IgD-negative memory B cell (primary cell): Measurements from ENCODE around the gene CRELD2. TPM values are rescaled to one million over a fixed set of nuclear protein-coding genes. Genes with fewer than 3 reads are reported as not detected.
"Not testable (repeated sequence)": the region's sequence is repeated elsewhere in the genome, so short reads cannot be mapped to it uniquely, and the experiment has no call there.

ENCODE experiments used
- H3K27ac Mint-ChIP-seq, 3 donors: one replicate each; pipeline ENCODE4 v1.8.0; 2020 to 2022; ENCODE audit warnings: mild to moderate bottlenecking in 3 of 3, mixed read lengths in 3 of 3, moderate library complexity in 1 of 3
- H3K27me3 Mint-ChIP-seq: one replicate; pipeline ENCODE4 v1.8.0; 2021; ENCODE audit warnings: mixed read lengths
- H3K36me3 Mint-ChIP-seq: one replicate; pipeline ENCODE4 v1.8.0; 2020; ENCODE audit warnings: mild to moderate bottlenecking, mixed read lengths
- H3K4me1 Mint-ChIP-seq, 3 donors: one replicate each; pipeline ENCODE4 v1.8.0; 2020 to 2022; ENCODE audit warnings: mixed read lengths in 3 of 3, mild to moderate bottlenecking in 1 of 3
- H3K4me3 Mint-ChIP-seq, 4 donors: one replicate each; pipeline ENCODE4 v1.8.0; 2020 to 2022; ENCODE audit warnings: mild to moderate bottlenecking in 4 of 4, mixed read lengths in 4 of 4, moderate library complexity in 3 of 4
- H3K9me3 Mint-ChIP-seq, 3 donors: one replicate each; pipeline ENCODE4 v1.8.0; 2020 to 2021; ENCODE audit warnings: mixed read lengths in 3 of 3, mild to moderate bottlenecking in 1 of 3
- polyA plus RNA-seq: library from polyadenylated mRNA; unstranded; fragments of 300-500 nt; fragmentation: Illumina TruSeq; gene quantifications from one replicate; pipeline ENCODE4 v1.2.3, GENCODE V29; 2021

CRELD2 gene
- polyA plus RNA-seq, 1 donor from 2014 or later, result 29.7 TPM

- H3K4me1 Mint-ChIP-seq, result peaks cover 0 to 9% (median 5%) of the 10 kb centered on the region in 3 donors
- H3K36me3 Mint-ChIP-seq, result no peaks in the 10 kb centered on the region
- H3K9me3 Mint-ChIP-seq, result no peaks in the 10 kb centered on the region
- peak overlapping the region in 1 of 4 donors; percentile 71 for H3K4me3 Mint-ChIP-seq
- H3K27me3 Mint-ChIP-seq, result no peaks in the 10 kb centered on the region
- H3K27ac Mint-ChIP-seq, result peak overlapping the region in 2 of 3 donors; percentile 91 to 95
These were observed 19.5 kb downstream of the CRELD2 start for GRCh38 chr22:49937758-49938564.

GRCh38 chr22:49938565-49939136 is 20.2 kb downstream of the CRELD2 start:
- Mint-ChIP-seq H3K36me3 (no peaks in the 10 kb centered on the region), H3K27me3 (no peaks in the 10 kb centered on the region), H3K4me3 (peak overlapping the region in 1 of 4 donors; percentile 15), H3K4me1 (peaks cover 0 to 3% (median 0%) of the 10 kb centered on the region in 3 donors), H3K27ac (peak overlapping the region in 2 of 3 donors; percentile 86 to 95), H3K9me3 (no peaks in the 10 kb centered on the region)

- no peak overlapping the region for H3K4me3 Mint-ChIP-seq
- H3K27ac Mint-ChIP-seq, result peak overlapping the region in 2 of 3 donors; percentile 91 to 95
- H3K4me1 Mint-ChIP-seq, result peaks cover 4 to 5% (median 4%) of the 10 kb centered on the region in 3 donors
- H3K36me3 Mint-ChIP-seq, result no peaks in the 10 kb centered on the region
- H3K27me3 Mint-ChIP-seq, result no peaks in the 10 kb centered on the region
- no peaks in the 10 kb centered on the region for H3K9me3 Mint-ChIP-seq
These were observed 23.3 kb downstream of the CRELD2 start for GRCh38 chr22:49941507-49942316.

- Mint-ChIP-seq H3K9me3 (no peaks in the 10 kb centered on the region), H3K36me3 (no peaks in the 10 kb centered on the region), H3K4me1 (peaks cover 4 to 5% (median 4%) of the 10 kb centered on the region in 3 donors), H3K27me3 (no peaks in the 10 kb centered on the region), H3K4me3 (no peak overlapping the region), H3K27ac (peak overlapping the region in 1 of 3 donors; percentile 53)
These were observed 24.4 kb downstream of the CRELD2 start for GRCh38 chr22:49942565-49943404.

- H3K4me3 Mint-ChIP-seq, result no peak overlapping the region
- H3K9me3 Mint-ChIP-seq, result no peaks in the 10 kb centered on the region
- H3K4me1 Mint-ChIP-seq, result peaks cover 4 to 5% (median 4%) of the 10 kb centered on the region in 3 donors
- H3K27ac Mint-ChIP-seq, result peak overlapping the region in 2 of 3 donors; percentile 53 to 63
- H3K27me3 Mint-ChIP-seq, result no peaks in the 10 kb centered on the region
- H3K36me3 Mint-ChIP-seq, result no peaks in the 10 kb centered on the region
These were observed 25.0 kb downstream of the CRELD2 start for GRCh38 chr22:49943405-49943765.

GRCh38 chr22:49943771-49944398 is 25.5 kb downstream of the CRELD2 start:
- Mint-ChIP-seq H3K27ac (peak overlapping the region in 2 of 3 donors; percentile 53 to 63), H3K36me3 (no peaks in the 10 kb centered on the region), H3K27me3 (no peaks in the 10 kb centered on the region), H3K4me1 (peaks cover 4 to 5% (median 4%) of the 10 kb centered on the region in 3 donors), H3K9me3 (no peaks in the 10 kb centered on the region), H3K4me3 (no peak overlapping the region)

- Mint-ChIP-seq H3K4me1 (peaks cover 4 to 5% (median 4%) of the 10 kb centered on the region in 3 donors), H3K36me3 (no peaks in the 10 kb centered on the region), H3K4me3 (no peak overlapping the region), H3K27me3 (no peaks in the 10 kb centered on the region), H3K9me3 (no peaks in the 10 kb centered on the region), H3K27ac (peak overlapping the region in 1 of 3 donors; percentile 53)
These were observed 26.0 kb downstream of the CRELD2 start for GRCh38 chr22:49944399-49944891.

GRCh38 chr22:49945042-49945794 is 26.8 kb downstream of the CRELD2 start:
- H3K9me3 Mint-ChIP-seq, H3K4me1 Mint-ChIP-seq, H3K36me3 Mint-ChIP-seq, H3K27me3 Mint-ChIP-seq: not testable (repeated sequence)
- Mint-ChIP-seq H3K4me3 (peak overlapping the region in 2 of 4 donors; percentile 17 to 84), H3K27ac (peak overlapping the region; percentile 88 to 96 (median 93))

- Mint-ChIP-seq H3K4me3 (peak overlapping the region in 2 of 4 donors; percentile 17 to 28), H3K27me3 (no peaks in the 10 kb centered on the region)
These were observed 28.3 kb downstream of the CRELD2 start for GRCh38 chr22:49946612-49947295.

GRCh38 chr22:49947296-49947622 is 28.8 kb downstream of the CRELD2 start:
- no peaks in the 10 kb centered on the region for H3K9me3 Mint-ChIP-seq
- no peak overlapping the region for H3K27ac Mint-ChIP-seq
- no peaks in the 10 kb centered on the region for H3K36me3 Mint-ChIP-seq
- H3K4me3 Mint-ChIP-seq, result no peak overlapping the region
- peaks cover 4 to 5% (median 4%) of the 10 kb centered on the region in 3 donors for H3K4me1 Mint-ChIP-seq
- no peaks in the 10 kb centered on the region for H3K27me3 Mint-ChIP-seq

More at GRCh38 chr22:49946612-49947295, 28.3 kb downstream of the CRELD2 start:
- Mint-ChIP-seq H3K27ac (peak overlapping the region in 2 of 3 donors; percentile 5 to 96), H3K9me3 (no peaks in the 10 kb centered on the region), H3K4me1 (peaks cover 4 to 5% (median 4%) of the 10 kb centered on the region in 3 donors), H3K36me3 (no peaks in the 10 kb centered on the region)

GRCh38 chr22:49948116-49948957 is 29.9 kb downstream of the CRELD2 start:
- no peak overlapping the region for H3K27ac Mint-ChIP-seq
- H3K4me3 Mint-ChIP-seq, result no peak overlapping the region
- H3K36me3 Mint-ChIP-seq, result no peaks in the 10 kb centered on the region
- H3K27me3 Mint-ChIP-seq, result no peaks in the 10 kb centered on the region
- H3K9me3 Mint-ChIP-seq, result no peaks in the 10 kb centered on the region
- H3K4me1 Mint-ChIP-seq, result peaks cover 4 to 5% (median 4%) of the 10 kb centered on the region in 3 donors
